Stimulated activated CD4-positive, alpha-beta T cell treated with anti-CD3 and anti-CD28 coated beads, Interleukin-4, amount 100 ng/mL, for 4 hours (primary cell): ENCODE results near the gene HPS5.

Source experiments
- DNase-seq, 2 experiments: peaks; one replicate each; pipeline ENCODE4 v3.0.0-alpha.2; 2020

Gene HPS5

GRCh38 chr11:18319914-18320313, 2.0 kb downstream of the HPS5 start:
- DNase-seq = no peak

GRCh38 chr11:18317551-18317950, 4.4 kb downstream of the HPS5 start:
- DNase-seq = no peak

GRCh38 chr11:18315893-18316292, 6.0 kb downstream of the HPS5 start:
- DNase-seq = no peak

- DNase-seq = no peak
Measured at GRCh38 chr11:18314784-18315523, 7.0 kb downstream of the HPS5 start.

GRCh38 chr11:18313965-18314763, 7.8 kb downstream of the HPS5 start:
- no peak for DNase-seq

- DNase-seq = no peak
Measured at GRCh38 chr11:18312663-18313420, 9.1 kb downstream of the HPS5 start.

- no peak for DNase-seq
Measured at GRCh38 chr11:18312012-18312411, 9.9 kb downstream of the HPS5 start.

GRCh38 chr11:18310800-18311340, 11.1 kb downstream of the HPS5 start:
- DNase-seq = no peak

GRCh38 chr11:18309691-18310090, 12.2 kb downstream of the HPS5 start:
- DNase-seq = no peak

- DNase-seq = no peak
Measured at GRCh38 chr11:18308242-18308641, 13.7 kb downstream of the HPS5 start.

- DNase-seq = no peak
Measured at GRCh38 chr11:18307461-18308139, 14.3 kb downstream of the HPS5 start.

GRCh38 chr11:18304745-18305144, 17.2 kb downstream of the HPS5 start:
- no peak for DNase-seq

- no peak for DNase-seq
Measured at GRCh38 chr11:18299721-18300120, 22.2 kb downstream of the HPS5 start.

GRCh38 chr11:18295316-18295715, 26.6 kb downstream of the HPS5 start:
- DNase-seq = no peak

GRCh38 chr11:18294862-18295261, 27.1 kb downstream of the HPS5 start:
- DNase-seq = no peak

- DNase-seq = no peak
Measured at GRCh38 chr11:18288911-18289310, 33.0 kb downstream of the HPS5 start.

- DNase-seq = no peak
Measured at GRCh38 chr11:18285841-18286240, 36.1 kb downstream of the HPS5 start.

- no peak for DNase-seq
Measured at GRCh38 chr11:18282626-18283025, 39.3 kb downstream of the HPS5 start.

GRCh38 chr11:18280438-18281045, 41.4 kb downstream of the HPS5 start:
- no peak for DNase-seq

- no peak for DNase-seq
Measured at GRCh38 chr11:18277565-18278271, 44.2 kb downstream of the HPS5 start.

GRCh38 chr11:18271206-18271605, 50.7 kb downstream of the HPS5 start:
- no peak for DNase-seq

GRCh38 chr11:18270102-18270501, 51.8 kb downstream of the HPS5 start:
- DNase-seq = no peak
